H1 (cell line): ENCODE data around the gene SPARCL1. TPM values are rescaled to one million over a fixed set of nuclear protein-coding genes. Genes with fewer than 3 reads are reported as not detected.

Experiments used
- CTCF ChIA-PET: fragments of 300-600 bp; sonication (Branson Sonifier 250); formaldehyde crosslinking; loops from one replicate; lab custom pipeline; 2021; ENCODE audit not compliant: partially characterized antibody; lab: Charles Lee
- POLR2A ChIA-PET: fragments of 300-600 bp; sonication (Branson Sonifier 250); formaldehyde crosslinking; loops from one replicate; lab custom pipeline; 2021; ENCODE audit warnings: inconsistent platforms; ENCODE audit not compliant: partially characterized antibody; lab: Charles Lee
- DNase-seq, 2 experiments: peaks; one replicate each; pipeline versions ENCODE4 v3.0.0 to v3.0.0-alpha.2; 2010 to 2022; ENCODE audit warnings: low spot score in 2 of 2, low read depth in 1 of 2, mixed read lengths in 1 of 2
- FAIRE-seq: peaks from 2 replicates; lab custom pipeline; 2011; peaks lifted over from hg19 to GRCh38; lab: Jason Lieb, UNC
- H2AFZ ChIP-seq: 2 replicates; pipeline ENCODE4 v1.8.1; 2012; ENCODE audit warnings: low read length, inconsistent platforms
- H2AK5ac ChIP-seq: 2 replicates; pipeline ENCODE4 v1.6.1; 2013; ENCODE audit warnings: low read depth, low read length
- H2BK120ac ChIP-seq: replicated peaks from 2 replicates; pipeline ENCODE3; 2013; ENCODE audit warnings: low read depth, low read length, inconsistent platforms
- H2BK12ac ChIP-seq: 2 replicates; pipeline ENCODE4 v1.6.1; 2013; ENCODE audit warnings: low read depth, low read length
- H2BK15ac ChIP-seq: 2 replicates; pipeline ENCODE4 v1.6.1; 2013; ENCODE audit warnings: low read length
- H2BK20ac ChIP-seq: 2 replicates; pipeline ENCODE4 v1.6.1; 2013; ENCODE audit warnings: low read length
- H2BK5ac ChIP-seq: 2 replicates; pipeline ENCODE4 v1.6.1; 2013; ENCODE audit warnings: low read depth, low read length
- H3K14ac ChIP-seq: 2 replicates; pipeline ENCODE4 v1.6.1; 2013; ENCODE audit warnings: inconsistent platforms; ENCODE audit not compliant: insufficient read length
- H3K18ac ChIP-seq: 2 replicates; pipeline ENCODE4 v1.6.1; 2013; ENCODE audit warnings: low read length; ENCODE audit errors: extremely low read depth
- H3K23ac ChIP-seq: 2 replicates; pipeline ENCODE4 v1.6.1; 2013; ENCODE audit warnings: inconsistent platforms; ENCODE audit not compliant: insufficient read length
- H3K23me2 ChIP-seq: 2 replicates; pipeline ENCODE4 v1.6.1; 2013; ENCODE audit warnings: low read depth, low read length
- H3K27ac ChIP-seq: 2 replicates; pipeline ENCODE4 v1.6.1; 2011; ENCODE audit warnings: low read depth, low read length, inconsistent platforms
- H3K27me3 ChIP-seq, 4 experiments: replicated peaks in 1 of 4; 1 replicate in 1 of 4; 2 replicates in 3 of 4; pipeline versions ENCODE4 v1.6.1 to v1.8.1; 2011 to 2013; ENCODE audit warnings: low read length in 3 of 4, mild to moderate bottlenecking in 3 of 4, inconsistent platforms in 2 of 4, mixed read lengths in 2 of 4, moderate library complexity in 1 of 4; ENCODE audit not compliant: control insufficient read depth in 3 of 4, insufficient read depth in 3 of 4; ENCODE audit errors: extremely low read depth in 1 of 4
- H3K36me3 ChIP-seq, 4 experiments: 2 replicates each; pipeline versions ENCODE4 v1.6.1 to v1.8.1; 2011 to 2013; ENCODE audit warnings: mild to moderate bottlenecking in 4 of 4, low read length in 3 of 4, moderate library complexity in 2 of 4, control low read depth in 1 of 4, inconsistent platforms in 1 of 4; ENCODE audit not compliant: insufficient read depth in 4 of 4, control insufficient read depth in 2 of 4
- H3K4ac ChIP-seq: replicated peaks from 2 replicates; pipeline ENCODE3; 2013; ENCODE audit warnings: low read length, low read depth, mixed read lengths, inconsistent platforms; ENCODE audit not compliant: insufficient read length
- H3K4me1 ChIP-seq, 4 experiments: replicated peaks in 1 of 4; 1 replicate in 1 of 4; 2 replicates in 3 of 4; pipeline versions ENCODE4 v1.6.1 to v1.8.1; 2011 to 2013; ENCODE audit warnings: low read length in 3 of 4, inconsistent platforms in 2 of 4, mixed read lengths in 1 of 4; ENCODE audit not compliant: insufficient read depth in 4 of 4, control insufficient read depth in 3 of 4
- H3K4me2 ChIP-seq, 2 experiments: 2 replicates each; pipeline versions ENCODE4 v1.6.1 to v1.8.1; 2011 to 2013; ENCODE audit warnings: low read depth in 2 of 2, low read length in 2 of 2, control low read depth in 1 of 2, inconsistent platforms in 1 of 2, mild to moderate bottlenecking in 1 of 2; ENCODE audit not compliant: insufficient read depth in 1 of 2
- H3K4me3 ChIP-seq, 4 experiments: fragments of 200-600, 300-600 bp in 1 of 4; sonication (generic), shearing (Covaris generic), sonication (Bioruptor Twin) in 1 of 4; 2 replicates each; pipeline versions ENCODE4 v1.5.1 to v1.8.1; 2011 to 2016; ENCODE audit warnings: low read length in 4 of 4, low read depth in 3 of 4, control low read depth in 2 of 4, inconsistent platforms in 2 of 4, mild to moderate bottlenecking in 2 of 4, mixed read lengths in 1 of 4, moderate library complexity in 1 of 4; ENCODE audit not compliant: insufficient read depth in 2 of 4; ENCODE audit errors: extremely low read depth in 1 of 4
- H3K56ac ChIP-seq: replicated peaks from 2 replicates; pipeline ENCODE3; 2013; ENCODE audit warnings: low read depth, mild to moderate bottlenecking, mixed read lengths, low read length, inconsistent platforms; ENCODE audit not compliant: insufficient read length
- H3K79me1 ChIP-seq: 2 replicates; pipeline ENCODE4 v1.6.1; 2013; ENCODE audit warnings: low read depth, low read length, control low read depth
- H3K79me2 ChIP-seq, 2 experiments: 2 replicates each; pipeline versions ENCODE4 v1.6.1 to v1.8.1; 2012 to 2013; ENCODE audit warnings: low read length in 2 of 2, mild to moderate bottlenecking in 2 of 2, inconsistent platforms in 1 of 2; ENCODE audit not compliant: insufficient read depth in 2 of 2, control insufficient read depth in 1 of 2
- H3K9ac ChIP-seq, 4 experiments: replicated peaks in 1 of 4; 1 replicate in 1 of 4; 2 replicates in 3 of 4; pipeline versions ENCODE4 v1.6.1 to v1.8.1; 2011 to 2013; ENCODE audit warnings: low read depth in 3 of 4, low read length in 3 of 4, control low read depth in 2 of 4, mild to moderate bottlenecking in 2 of 4, moderate library complexity in 2 of 4, inconsistent platforms in 1 of 4; ENCODE audit errors: extremely low read depth in 1 of 4
- H3K9me3 ChIP-seq, 2 experiments: 2 replicates each; pipeline versions ENCODE4 v1.6.1 to v1.8.1; 2012 to 2013; ENCODE audit warnings: mild to moderate bottlenecking in 2 of 2, moderate library complexity in 2 of 2, control low read depth in 1 of 2, inconsistent platforms in 1 of 2, low read depth in 1 of 2, low read length in 1 of 2, mixed read lengths in 1 of 2; ENCODE audit not compliant: insufficient read depth in 2 of 2
- H4K20me1 ChIP-seq, 2 experiments: replicated peaks in 1 of 2; 2 replicates each; pipeline versions ENCODE3 to v1.8.1; 2011 to 2013; ENCODE audit warnings: inconsistent platforms in 2 of 2, low read length in 2 of 2, mild to moderate bottlenecking in 1 of 2; ENCODE audit not compliant: insufficient read depth in 2 of 2, control insufficient read depth in 1 of 2
- H4K5ac ChIP-seq: 2 replicates; pipeline ENCODE4 v1.6.1; 2013; ENCODE audit warnings: low read length, low read depth, mixed read lengths, inconsistent platforms; ENCODE audit not compliant: insufficient read length
- H4K8ac ChIP-seq: 2 replicates; pipeline ENCODE4 v1.8.0; 2013; ENCODE audit warnings: mild to moderate bottlenecking, moderate library complexity, low read length, inconsistent platforms; ENCODE audit not compliant: insufficient read depth; ENCODE audit errors: extremely low read depth
- H4K91ac ChIP-seq: replicated peaks from 2 replicates; pipeline ENCODE3; 2013; ENCODE audit warnings: low read length, mixed read lengths, inconsistent platforms; ENCODE audit not compliant: insufficient read length
- CTBP2 ChIP-seq: IDR thresholded peaks from 2 replicates; pipeline ENCODE4 v1.7.0; 2011; ENCODE audit warnings: borderline replicate concordance, mild to moderate bottlenecking, moderate library complexity, mixed read lengths, low read length; ENCODE audit not compliant: insufficient read depth, insufficient read length
- EGR1 ChIP-seq: IDR thresholded peaks from 2 replicates; pipeline ENCODE4 v1.6.1; 2011; ENCODE audit warnings: low read depth, low read length, borderline replicate concordance
- HDAC6 ChIP-seq: IDR thresholded peaks from one replicate; pipeline ENCODE4 v1.7.1; 2012; ENCODE audit warnings: low read depth, mild to moderate bottlenecking, inconsistent platforms, low read length, moderate library complexity
- KDM1A ChIP-seq: fragments of 200-600, 300-600 bp; sonication (generic); IDR thresholded peaks from 2 replicates; pipeline ENCODE4 v1.7.1; 2016; ENCODE audit warnings: mild to moderate bottlenecking, low read length, borderline replicate concordance
- NANOG ChIP-seq: IDR thresholded peaks from 2 replicates; pipeline ENCODE4 v1.6.1; 2011; ENCODE audit warnings: low read length, low read depth, mild to moderate bottlenecking, inconsistent platforms; ENCODE audit not compliant: insufficient read depth, poor library complexity, severe bottlenecking
- TAF7 ChIP-seq: optimal IDR thresholded peaks from 2 replicates; pipeline ENCODE3; 2011; ENCODE audit warnings: low read depth, mild to moderate bottlenecking, inconsistent platforms, low read length, moderate library complexity, borderline replicate concordance
- TBP ChIP-seq: IDR thresholded peaks from 2 replicates; pipeline ENCODE4 v1.6.1; 2011; ENCODE audit warnings: low read depth, low read length, improper control_type of control experiment
- WGBS, 2 experiments: shearing (Covaris generic) in 1 of 2; methylation state at CpG; one replicate each; pipeline versions ENCODE4 v1.1.6 to v1.1.7; 2013 to 2015; ENCODE audit warnings: low lambda C conversion rate in 2 of 2, mixed read lengths in 2 of 2, inconsistent platforms in 1 of 2, low coverage in 1 of 2, missing lambda C conversion rate in 1 of 2; ENCODE audit not compliant: insufficient replicate concordance in 2 of 2, insufficient coverage in 1 of 2, insufficient read length in 1 of 2; ENCODE audit errors: extremely low coverage in 1 of 2, missing lambda C conversion rate in 1 of 2; 5-methylcytosine and 5-hydroxymethylcytosine counted together
- polyA plus RNA-seq, 7 experiments: library from polyadenylated mRNA; depleted of rRNA in 3 of 7; stranded (reverse) in 5 of 7; unstranded in 2 of 7; fragments of >200 nt in 5 of 7; fragments of 200-250 nt in 2 of 7; gene quantifications; 1 replicate in 5 of 7; 2 replicates in 1 of 7; 4 replicates in 1 of 7; pipeline versions ENCODE4 v1.2.1 to v1.2.3, GENCODE V29; 2011 to 2013; ENCODE audit warnings: missing spikeins in 2 of 7, mixed read lengths in 2 of 7
- total RNA-seq: library from RNA; stranded (reverse); fragmentation: NEBNext Ultra II Directional; extraction: Animal tissue kit (Norgen Biotek cat#: 25700); gene quantifications from 2 replicates; pipeline ENCODE4 v1.2.1, GENCODE V29; 2021
- TF ChIP-seq, protein P1 (sequence below), 3 experiments: IDR thresholded peaks; 1 replicate in 2 of 3; 2 replicates in 1 of 3; pipeline versions ENCODE4 v1.5.1 to v1.6.1; 2011; ENCODE audit warnings: low read length in 3 of 3, mild to moderate bottlenecking in 3 of 3, inconsistent platforms in 2 of 3, low read depth in 1 of 3, moderate library complexity in 1 of 3; ENCODE audit not compliant: insufficient read depth in 1 of 3; ENCODE audit errors: control extremely low read depth in 1 of 3
- TF ChIP-seq, protein P2 (sequence below): IDR thresholded peaks from 2 replicates; pipeline ENCODE4 v1.6.1; 2011; ENCODE audit warnings: low read length, improper control_type of control experiment

The SPARCL1 gene
- total and polyA plus RNA-seq, 2 of the 8 experiments (the other 6 are each of a cell fraction or from before 2014, with no cell fraction given): 0.48 to 0.51 TPM

DNA sequence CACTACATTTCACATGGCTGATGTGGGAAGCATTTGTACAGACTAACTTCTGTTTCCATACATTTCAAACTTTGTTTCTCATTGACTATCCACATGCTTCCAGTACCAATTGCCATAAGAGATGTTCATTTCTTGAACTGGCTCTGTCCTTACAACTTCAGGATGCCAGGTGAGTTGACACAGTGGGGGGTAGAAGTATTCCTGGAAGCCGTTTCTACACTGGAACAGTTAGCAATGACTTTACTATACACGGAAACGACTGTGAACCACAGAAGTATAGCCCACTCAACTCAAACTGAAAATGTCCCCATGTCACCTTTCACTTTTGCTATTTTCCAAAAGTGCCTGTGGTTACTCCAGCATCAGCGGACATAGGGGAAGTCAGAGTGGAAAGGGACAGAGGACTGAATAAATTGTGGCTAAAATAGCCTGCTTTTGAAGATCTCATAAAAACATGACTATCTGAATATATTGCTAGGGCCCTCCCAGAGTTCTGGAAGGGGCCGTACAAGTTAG is 41.2 kb upstream of the SPARCL1 start:
- ChIA-PET POLR2A (no interaction called here), CTCF (no interaction called here)
- Histone ChIP-seq H3K18ac (no peak overlapping the region), H2BK20ac (no peak overlapping the region), H4K20me1 (no peaks in the 10 kb centered on the region), H2BK120ac (no peak overlapping the region), H4K5ac (no peak overlapping the region), H3K9me3 (no peaks in the 10 kb centered on the region), H3K4me3 (no peak overlapping the region), H3K79me2 (no peaks in the 10 kb centered on the region), H3K27ac (no peak overlapping the region), H3K36me3 (no peaks in the 10 kb centered on the region), H2BK12ac (no peak overlapping the region), H2AK5ac (no peak overlapping the region), H3K14ac (no peak overlapping the region), H4K91ac (no peak overlapping the region), H2BK5ac (no peak overlapping the region), H4K8ac (no peak overlapping the region), H3K4me1 (peaks cover 0 to 3% (median 0%) of the 10 kb centered on the region in 4 experiments; a peak in 1 of 7 replicates), H3K4ac (no peak overlapping the region), H3K9ac (no peak overlapping the region), H3K4me2 (no peak overlapping the region), H3K23ac (no peak overlapping the region), H3K23me2 (no peaks in the 10 kb centered on the region; the same call in 1 of the 2 replicates), H3K79me1 (no peaks in the 10 kb centered on the region), H2BK15ac (no peak overlapping the region), H3K56ac (no peak overlapping the region), H2AFZ (no peak overlapping the region), H3K27me3 (no peaks in the 10 kb centered on the region)
- no peak for DNase-seq
- FAIRE-seq: no peak
- WGBS, 2 experiments: 86% methylated on average over 5 of the region's 5 CpGs; no CpG with 5 or more reads in 1 of the 2 experiments
- TF ChIP-seq TBP: no peak
- TF ChIP-seq EGR1: no peak
- TF ChIP-seq, protein P1, sequence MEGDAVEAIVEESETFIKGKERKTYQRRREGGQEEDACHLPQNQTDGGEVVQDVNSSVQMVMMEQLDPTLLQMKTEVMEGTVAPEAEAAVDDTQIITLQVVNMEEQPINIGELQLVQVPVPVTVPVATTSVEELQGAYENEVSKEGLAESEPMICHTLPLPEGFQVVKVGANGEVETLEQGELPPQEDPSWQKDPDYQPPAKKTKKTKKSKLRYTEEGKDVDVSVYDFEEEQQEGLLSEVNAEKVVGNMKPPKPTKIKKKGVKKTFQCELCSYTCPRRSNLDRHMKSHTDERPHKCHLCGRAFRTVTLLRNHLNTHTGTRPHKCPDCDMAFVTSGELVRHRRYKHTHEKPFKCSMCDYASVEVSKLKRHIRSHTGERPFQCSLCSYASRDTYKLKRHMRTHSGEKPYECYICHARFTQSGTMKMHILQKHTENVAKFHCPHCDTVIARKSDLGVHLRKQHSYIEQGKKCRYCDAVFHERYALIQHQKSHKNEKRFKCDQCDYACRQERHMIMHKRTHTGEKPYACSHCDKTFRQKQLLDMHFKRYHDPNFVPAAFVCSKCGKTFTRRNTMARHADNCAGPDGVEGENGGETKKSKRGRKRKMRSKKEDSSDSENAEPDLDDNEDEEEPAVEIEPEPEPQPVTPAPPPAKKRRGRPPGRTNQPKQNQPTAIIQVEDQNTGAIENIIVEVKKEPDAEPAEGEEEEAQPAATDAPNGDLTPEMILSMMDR (IDR thresholded peaks at IDR 0.05; ENCODE audit: control extremely low read depth in 1 of 3, insufficient read depth in 1 of 3, low read depth in 1 of 3, low read length in 3 of 3): no peak
- no peak for TF ChIP-seq NANOG
- TF ChIP-seq HDAC6: no peak
- TF ChIP-seq, protein P2, sequence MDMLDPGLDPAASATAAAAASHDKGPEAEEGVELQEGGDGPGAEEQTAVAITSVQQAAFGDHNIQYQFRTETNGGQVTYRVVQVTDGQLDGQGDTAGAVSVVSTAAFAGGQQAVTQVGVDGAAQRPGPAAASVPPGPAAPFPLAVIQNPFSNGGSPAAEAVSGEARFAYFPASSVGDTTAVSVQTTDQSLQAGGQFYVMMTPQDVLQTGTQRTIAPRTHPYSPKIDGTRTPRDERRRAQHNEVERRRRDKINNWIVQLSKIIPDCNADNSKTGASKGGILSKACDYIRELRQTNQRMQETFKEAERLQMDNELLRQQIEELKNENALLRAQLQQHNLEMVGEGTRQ: no peak
- TF ChIP-seq TAF7: no peak
- TF ChIP-seq KDM1A: no peak
- no peak for TF ChIP-seq CTBP2
